GM18519 (cell line): ENCODE data around the gene JMJD4.
A peak's percentile ranks its signal among the peaks of the same experiment; 100 is the strongest.

ENCODE experiments used
- ATAC-seq: cut with Tn5 transposase; IDR thresholded peaks from one replicate; pipeline ENCODE4 v1.9.1; 2021; ENCODE audit warnings: mild to moderate bottlenecking, moderate library complexity; ENCODE audit not compliant: unreplicated experiment, low FRiP score

Gene JMJD4

GRCh38 chr1:227734856-227735538 is at the start of gene JMJD4, which contains the start of gene SNAP47:
Gene JMJD4 (minus strand): TSS chr1:227735302. CDS start chr1:227735273, 29 bp downstream.
Gene SNAP47 (plus strand): TSS chr1:227735435. CDS start chr1:227747737, 12,302 bp downstream.
- peak; percentile 93 for ATAC-seq

DNA sequence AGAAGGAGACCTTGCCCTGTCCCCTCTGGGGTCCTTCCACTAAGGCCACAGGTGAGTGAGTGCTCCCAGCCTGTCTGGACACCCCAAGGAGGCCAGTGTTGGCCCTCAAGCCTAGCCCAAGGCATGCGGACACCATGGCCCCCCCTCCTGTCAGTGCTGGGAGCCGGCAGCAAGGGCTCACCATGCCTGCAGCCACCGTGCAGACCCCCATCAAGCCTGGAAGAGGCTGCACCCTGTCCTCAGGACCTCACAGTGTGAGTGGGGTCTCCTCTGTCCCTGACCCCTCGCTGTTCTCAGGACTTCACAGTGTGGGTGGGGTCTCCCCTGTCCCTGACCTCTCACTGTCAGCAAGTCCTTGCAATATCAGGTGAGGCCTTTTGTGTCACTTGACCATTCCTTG is 47.1 kb upstream of the JMJD4 start:
- no peak for ATAC-seq

DNA sequence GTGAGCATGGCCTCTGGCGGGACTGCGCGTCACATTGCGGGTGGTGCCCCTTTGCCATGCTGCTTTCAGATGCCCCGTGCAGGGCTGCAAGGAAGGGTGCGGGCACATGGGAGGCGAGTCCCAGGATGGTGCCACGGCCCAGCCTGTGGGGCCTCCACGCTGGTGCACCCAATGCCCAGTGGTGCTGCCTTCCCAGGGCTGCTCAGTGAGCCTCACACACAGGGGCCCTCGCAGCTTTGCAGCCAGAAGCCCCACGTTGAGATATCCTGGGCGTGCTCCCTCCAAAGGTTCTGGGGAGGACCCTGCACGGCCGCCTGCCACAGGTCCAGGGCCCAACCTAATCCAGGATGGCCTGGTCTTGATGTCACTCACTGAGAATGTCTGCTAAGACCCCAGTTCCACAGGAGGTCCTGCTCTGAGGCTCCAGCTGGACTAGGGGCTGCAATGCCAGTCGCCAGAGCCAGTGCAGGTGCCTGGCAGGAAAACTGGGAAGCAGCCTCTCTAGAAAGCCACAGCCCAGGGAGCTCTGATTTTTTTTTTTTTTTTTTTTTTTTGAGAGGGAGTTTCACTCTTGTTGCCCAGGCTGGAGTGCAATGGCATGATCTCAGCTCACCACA is 46.3 kb upstream of the JMJD4 start:
- no peak for ATAC-seq

GRCh38 chr1:227780101-227781044 is 45.3 kb upstream of the JMJD4 start:
- ATAC-seq, result no peak

DNA sequence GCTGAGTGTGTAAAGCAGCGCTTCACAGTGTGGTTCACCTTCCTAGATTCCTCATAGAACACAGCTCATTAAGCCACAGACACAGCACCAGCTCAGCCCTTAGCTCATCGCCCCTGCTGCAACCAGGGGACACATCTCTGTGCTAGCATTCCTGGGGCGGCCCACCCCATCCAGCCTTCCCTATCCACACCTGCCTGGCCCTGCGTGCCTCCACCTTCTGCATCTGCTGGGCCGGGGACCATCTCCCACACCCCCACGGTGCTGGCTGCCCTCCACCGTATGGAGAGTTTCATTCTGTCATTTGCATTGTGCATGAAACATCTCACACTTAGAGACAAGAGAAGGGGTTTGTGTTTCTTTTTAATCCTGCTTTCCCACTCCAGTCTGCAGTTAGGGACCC is 44.6 kb upstream of the JMJD4 start:
- ATAC-seq, result no peak

DNA sequence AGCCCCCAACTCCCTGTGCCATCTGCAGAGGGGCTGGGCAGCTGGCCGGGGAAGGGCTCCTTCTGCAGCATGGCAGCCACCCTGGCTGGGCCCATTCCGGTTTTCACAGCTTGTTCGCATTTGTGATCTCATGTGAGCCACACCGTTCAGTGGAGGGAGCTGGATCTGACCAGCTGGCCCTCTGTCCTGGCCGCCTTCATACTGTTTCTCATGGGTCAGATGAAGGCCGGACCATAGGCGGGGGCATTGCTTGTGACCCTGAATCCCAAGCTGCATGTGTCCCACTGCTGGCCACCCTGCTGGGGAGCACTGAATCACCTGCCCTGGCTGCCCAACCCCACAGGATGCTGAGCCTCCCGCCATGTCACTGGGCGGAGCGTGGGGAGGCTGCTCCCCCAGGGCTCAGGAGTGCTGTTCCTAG is 43.9 kb upstream of the JMJD4 start:
- no peak for ATAC-seq

GRCh38 chr1:227778401-227778947 is 43.4 kb upstream of the JMJD4 start:
- no peak for ATAC-seq

- ATAC-seq, result no peak
Observed at GRCh38 chr1:227777646-227778045, 42.5 kb upstream of the JMJD4 start.

DNA sequence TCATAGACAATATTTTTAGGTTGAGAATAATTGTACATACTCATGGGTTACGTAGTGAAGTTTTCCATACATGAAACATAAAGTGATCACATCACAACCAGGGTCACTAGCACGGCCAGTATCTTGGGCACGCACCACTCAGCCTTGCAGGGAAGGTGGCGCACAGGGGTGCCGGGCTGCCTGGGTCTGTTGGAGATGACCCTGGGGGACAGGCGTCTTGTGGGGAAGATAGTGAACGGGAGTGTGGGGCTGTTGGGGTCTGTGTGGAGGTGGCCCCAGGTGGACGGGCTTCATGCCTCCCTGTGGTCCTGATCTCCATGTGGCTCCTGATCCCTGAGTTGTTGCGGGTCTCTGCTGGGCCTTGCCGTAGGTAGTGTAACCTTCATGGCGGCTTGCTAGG is 42.1 kb upstream of the JMJD4 start:
- no peak for ATAC-seq

DNA sequence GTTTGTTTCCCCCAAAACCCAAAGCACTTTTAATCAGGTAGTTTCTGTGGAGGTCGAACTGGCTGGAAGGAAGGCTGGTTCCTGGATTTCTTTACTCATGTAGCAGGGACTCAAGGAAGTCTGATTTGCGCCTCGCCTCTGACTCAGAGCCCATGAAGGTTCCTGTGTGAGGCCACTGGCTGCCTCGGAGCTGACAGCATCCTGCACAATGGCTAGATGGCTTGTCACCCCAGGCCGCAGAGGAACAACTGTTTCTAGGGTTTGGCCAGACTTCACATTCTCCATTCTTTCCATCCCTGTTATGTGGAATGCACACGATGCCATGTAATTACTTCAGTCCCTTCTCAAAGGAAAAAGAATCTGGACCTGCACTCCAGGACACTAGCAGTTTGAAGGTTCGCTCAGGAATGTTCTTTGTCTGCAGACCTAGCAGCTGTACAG is 41.2 kb upstream of the JMJD4 start:
- ATAC-seq, result no peak

GRCh38 chr1:227775841-227776240 is 40.7 kb upstream of the JMJD4 start:
- no peak for ATAC-seq

GRCh38 chr1:227774821-227775661 is 39.9 kb upstream of the JMJD4 start:
- ATAC-seq, result no peak

DNA sequence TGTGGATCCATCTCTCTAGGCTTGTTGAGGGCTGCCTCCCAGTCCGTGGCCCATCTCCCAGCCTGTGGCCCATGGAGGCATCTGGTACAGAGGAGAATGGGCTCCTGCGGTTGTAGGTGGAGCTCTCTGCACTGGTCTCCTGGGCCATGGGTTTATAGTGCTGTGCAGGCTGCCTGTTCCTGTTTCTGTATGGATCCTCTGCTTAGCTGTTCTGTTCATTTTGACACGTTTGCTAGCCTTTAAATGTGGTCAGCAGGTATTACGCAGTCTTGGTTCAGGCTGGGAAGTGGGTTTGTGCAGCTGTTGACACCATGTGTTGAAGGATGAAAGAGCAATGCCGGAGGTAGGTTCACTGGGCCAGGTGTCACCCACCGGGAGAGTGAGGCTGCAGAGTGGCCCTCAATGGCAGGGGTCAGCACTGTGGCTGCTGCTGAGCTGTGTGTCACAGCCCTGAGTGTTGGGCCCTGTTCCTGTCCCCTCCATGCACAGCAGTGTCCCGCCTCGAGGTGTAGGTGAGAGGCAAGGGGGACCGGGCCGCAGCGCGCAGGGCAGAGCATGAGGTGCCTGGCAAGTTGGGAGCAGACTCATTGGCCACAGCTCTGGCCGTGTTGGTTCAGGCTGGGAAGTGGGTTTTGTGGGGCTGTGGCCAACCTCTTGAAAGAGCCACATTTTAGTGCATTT is 39.1 kb upstream of the JMJD4 start:
- no peak for ATAC-seq

DNA sequence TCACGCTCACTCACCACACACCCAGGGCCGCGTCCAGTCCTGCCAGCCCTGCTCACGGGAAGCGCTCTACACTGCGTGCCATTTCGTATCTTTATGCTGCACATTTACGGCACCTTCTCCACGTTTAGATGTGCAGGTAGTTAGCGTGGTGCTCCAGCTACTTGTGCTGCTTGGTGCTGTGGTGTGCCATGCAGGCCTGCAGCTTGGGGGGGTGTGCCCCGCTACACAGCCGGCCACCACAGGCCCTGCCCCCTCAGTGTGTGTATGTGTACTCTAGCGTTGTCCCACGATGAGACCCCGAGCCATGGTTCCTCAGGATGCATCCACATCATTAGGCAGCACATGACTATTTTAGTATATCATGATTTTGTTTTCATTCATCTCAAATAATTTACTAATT is 38.5 kb upstream of the JMJD4 start:
- no peak for ATAC-seq

GRCh38 chr1:227771771-227772170 is 36.7 kb upstream of the JMJD4 start:
- ATAC-seq, result no peak

GRCh38 chr1:227771326-227771725 is 36.2 kb upstream of the JMJD4 start:
- no peak for ATAC-seq

DNA sequence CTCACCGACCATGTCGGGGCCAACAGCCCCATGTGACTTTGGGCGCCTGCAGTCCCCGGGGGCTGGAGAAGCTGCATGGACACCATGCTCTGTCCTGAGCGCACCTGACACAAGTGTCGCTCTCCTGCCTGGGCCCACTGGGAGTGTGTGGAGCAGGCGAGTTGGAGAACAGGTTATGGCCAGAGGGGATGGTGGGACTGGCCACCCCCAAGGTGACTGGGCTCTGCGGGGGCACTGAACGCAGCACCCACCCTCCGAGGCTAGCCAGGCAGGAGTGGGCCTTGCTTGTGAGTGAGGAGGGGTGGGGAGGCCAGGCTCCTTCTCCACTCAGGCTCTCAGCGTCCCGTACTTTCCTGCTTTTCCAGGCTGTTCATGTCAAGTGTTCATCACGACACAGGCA is 35.7 kb upstream of the JMJD4 start:
- no peak for ATAC-seq

DNA sequence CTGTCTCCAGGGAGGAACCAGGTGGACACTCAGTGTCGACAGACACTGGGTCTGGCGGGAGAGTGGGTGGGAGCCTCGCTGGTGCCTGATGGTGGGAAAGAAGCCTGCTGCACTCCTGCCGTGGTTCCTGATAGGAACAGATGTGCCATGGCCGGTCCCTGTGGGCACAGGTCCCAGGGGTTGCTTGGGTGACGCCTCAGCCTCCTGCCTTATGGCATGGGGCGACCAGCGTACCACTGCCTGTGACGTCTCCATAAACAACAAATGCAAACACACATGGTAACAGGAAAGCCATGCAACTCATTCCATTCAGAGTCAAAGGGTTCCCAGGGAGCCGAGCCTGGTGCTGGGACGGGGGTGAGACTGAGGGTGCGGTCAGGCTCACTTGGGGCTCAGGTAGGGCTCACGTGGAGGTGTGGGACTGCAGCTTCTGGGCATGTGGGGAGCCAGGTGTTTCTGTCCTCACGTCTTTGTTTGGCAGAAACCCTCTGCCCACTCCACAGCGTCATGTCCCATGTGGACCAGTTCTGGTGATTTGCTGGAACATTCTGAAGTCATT is 34.9 kb upstream of the JMJD4 start:
- ATAC-seq, result no peak
